HG02870 (cell line): ENCODE measurements around the gene KIF1A.

Experiments used
- ATAC-seq: cut with Tn5 transposase; IDR thresholded peaks from one replicate; pipeline ENCODE4 v1.9.1; 2021; ENCODE audit warnings: mild to moderate bottlenecking, moderate library complexity; ENCODE audit not compliant: unreplicated experiment

The KIF1A gene

DNA sequence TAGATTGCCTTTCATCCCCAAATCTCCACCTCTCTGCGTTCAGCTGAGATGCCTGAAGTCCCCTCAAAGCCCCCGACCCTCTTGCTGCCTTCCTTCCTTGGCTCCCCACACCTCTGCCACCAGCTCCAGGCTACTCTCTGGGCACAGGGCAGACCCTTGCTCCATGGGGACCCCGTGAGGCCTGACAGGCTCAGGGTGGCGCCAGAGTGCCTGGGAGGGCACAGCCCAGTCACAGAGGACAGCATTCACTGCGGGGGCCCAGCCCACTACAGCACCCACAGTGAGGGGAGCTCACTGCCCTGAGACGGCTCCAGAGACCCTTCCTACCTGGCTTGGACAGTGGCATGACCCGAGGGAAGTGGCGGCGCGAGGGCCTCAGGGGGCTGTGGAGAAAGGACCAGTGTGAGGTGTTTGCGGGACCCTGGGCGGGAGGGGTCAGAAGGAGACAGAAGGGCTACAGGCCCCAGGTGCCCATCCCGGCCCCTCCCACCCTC is 77.4 kb downstream of the KIF1A start:
- ATAC-seq: no peak

DNA sequence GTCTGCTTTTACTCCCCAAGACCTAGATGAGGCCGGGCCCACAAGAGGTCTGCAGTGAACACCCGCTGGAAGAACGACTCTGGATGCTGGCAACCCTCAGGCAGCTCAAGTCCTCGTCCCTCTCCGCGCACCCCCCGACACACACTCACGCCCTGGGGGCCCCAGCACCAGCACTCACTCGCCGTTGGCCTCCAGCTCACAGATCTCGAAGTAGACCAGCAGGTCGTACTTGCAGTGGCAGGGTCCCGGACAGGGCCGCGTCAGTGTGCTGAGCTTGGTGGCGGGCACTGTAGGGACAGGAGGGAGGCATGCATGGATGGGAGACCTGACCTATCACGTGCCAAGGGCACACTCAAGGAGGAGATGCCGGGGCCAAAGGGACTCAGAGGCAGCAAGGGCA is 78.9 kb downstream of the KIF1A start:
- no peak for ATAC-seq

- ATAC-seq: no peak
Observed at GRCh38 chr2:240739797-240740196, 80.2 kb downstream of the KIF1A start.

- ATAC-seq: no peak
Observed at GRCh38 chr2:240737958-240738357, 82.1 kb downstream of the KIF1A start.

DNA sequence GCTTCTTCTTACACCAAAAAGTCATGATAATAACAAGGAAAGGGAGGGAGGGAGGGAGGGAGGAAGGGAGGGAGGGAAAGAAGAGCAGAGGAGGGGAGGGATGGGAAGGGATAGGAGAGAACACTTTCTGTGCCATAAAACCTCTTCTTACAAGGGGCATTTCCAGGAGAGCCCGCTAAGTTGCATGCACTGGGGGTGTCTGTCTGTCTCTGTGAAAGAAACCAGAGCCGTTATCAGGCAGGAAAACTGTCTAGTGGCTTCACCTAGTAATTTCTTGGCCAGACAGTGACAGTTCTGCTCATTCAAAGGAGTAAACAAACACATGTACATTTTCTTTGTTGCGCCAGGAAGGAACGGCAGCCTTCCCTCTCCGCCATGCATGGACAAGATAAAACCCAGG is 82.5 kb downstream of the KIF1A start:
- no peak for ATAC-seq

- ATAC-seq: no peak
Observed at GRCh38 chr2:240736281-240737250, 83.5 kb downstream of the KIF1A start.

DNA sequence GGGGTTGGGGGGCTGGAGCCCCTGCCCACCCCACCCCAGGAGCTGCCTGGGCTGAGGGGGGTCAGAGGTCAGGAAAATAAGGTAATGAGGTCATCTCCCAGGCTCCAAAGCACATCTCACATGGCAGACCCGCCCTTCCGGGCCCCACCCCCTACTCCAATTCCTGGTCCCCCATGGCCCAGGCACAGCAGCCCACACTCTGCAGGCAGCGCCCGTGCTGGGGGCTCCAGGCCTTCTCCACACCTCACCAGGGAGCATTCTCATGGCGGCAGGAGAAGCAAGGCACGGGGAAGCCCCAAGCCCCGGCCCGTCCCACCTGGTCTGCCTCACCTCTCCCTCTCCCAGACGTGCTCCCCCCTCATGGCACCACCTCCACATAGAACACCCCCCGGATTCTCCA is 84.5 kb downstream of the KIF1A start:
- no peak for ATAC-seq

- no peak for ATAC-seq
Observed at GRCh38 chr2:240734756-240735155, 85.3 kb downstream of the KIF1A start.

GRCh38 chr2:240733803-240734495 is 86.1 kb downstream of the KIF1A start:
- ATAC-seq: no peak

DNA sequence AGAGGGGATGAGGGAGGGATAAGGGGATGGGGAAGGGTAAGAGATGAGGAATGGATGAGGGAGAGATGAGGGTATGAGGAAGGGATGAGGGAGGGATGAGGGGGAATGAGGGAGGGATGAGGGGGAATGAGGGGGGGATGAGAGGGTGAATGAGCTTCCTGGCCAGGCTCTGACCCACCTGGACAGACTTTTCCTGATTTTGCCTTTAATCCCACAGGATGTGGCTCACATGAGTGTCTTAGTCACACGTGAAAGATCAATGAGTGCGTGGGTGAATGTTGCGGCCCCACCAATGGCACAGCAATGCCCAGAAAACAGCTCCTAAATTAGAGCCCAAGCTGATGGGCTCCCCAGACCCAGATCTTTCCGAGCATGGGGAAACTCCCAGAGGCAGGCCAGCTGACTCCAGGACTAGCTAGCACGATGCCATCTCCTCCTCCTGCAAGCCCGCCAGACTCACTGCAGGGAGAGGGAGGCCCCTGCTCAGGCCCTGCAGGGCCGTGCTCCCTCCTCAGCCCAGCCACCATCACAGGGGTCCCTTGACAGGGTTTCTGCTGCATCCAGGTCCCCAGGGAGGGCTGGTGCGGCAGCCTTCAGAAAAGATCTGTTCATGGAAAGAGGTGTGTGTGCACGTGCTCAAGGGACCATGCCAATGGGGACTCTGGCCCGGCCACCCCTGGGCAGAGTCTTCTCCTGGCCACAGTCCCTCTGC is 87.0 kb downstream of the KIF1A start:
- ATAC-seq: no peak

DNA sequence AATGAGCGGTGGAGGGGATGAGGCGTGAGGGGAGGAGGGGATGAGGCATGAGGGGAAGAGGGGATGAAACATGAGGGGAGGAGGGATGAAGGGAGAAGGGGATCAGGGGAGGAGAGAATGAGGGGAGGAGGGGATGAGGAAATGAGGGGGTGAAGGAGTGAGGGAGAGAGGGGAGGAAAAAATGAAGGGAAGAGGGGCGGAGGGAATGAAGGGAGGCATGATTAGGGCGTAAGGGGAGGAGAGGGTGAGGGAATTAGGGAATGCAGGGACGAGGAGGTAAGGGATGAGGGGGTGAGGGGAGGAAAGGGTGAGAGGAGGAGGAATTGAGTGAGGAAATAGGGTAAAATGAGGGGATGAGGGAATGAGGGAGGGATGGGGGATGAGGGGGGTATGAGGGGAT is 87.8 kb downstream of the KIF1A start:
- ATAC-seq: no peak

DNA sequence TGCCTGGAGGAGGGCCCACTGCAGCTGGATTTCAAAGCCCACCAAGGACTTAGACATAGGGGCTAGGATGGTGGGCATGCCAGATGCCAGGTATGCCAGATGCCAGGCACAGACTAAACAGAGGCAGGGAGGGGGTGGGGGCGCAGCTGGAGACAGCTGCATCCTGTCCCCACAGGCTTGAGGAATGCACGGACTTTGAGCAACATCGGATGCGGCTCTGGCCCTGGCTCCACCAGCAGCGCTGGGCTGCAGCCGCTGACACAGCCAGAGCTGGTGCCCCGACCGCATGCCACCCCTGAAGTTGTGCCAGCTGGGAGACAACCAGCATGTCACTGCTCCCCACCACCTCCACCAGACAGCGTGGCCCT is 88.9 kb downstream of the KIF1A start:
- no peak for ATAC-seq

GRCh38 chr2:240730501-240731177 is 89.4 kb downstream of the KIF1A start:
- ATAC-seq: no peak

- ATAC-seq: no peak
Observed at GRCh38 chr2:240728827-240729226, 91.2 kb downstream of the KIF1A start.

DNA sequence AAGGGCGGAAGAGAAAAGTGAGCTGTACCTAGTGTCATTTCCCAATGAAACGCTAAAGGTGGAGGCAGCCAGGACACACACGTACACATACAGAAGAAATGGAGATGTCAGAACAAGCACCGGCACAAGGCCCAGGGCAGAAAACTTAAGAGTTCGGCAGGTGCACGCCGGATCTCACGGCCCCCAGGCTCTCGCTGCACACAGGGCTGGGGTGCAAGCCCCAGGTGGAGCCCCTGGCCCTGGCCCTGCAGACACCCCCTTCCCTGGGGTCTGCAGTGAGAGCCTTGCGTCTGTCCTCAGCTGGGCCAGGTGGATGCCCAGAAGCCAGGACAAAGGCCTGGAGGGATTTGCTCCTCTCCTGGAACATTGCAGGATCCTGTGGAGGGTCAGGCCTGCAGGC is 91.7 kb downstream of the KIF1A start:
- ATAC-seq: no peak

- ATAC-seq: no peak
Observed at GRCh38 chr2:240727913-240728312, 92.1 kb downstream of the KIF1A start.

DNA sequence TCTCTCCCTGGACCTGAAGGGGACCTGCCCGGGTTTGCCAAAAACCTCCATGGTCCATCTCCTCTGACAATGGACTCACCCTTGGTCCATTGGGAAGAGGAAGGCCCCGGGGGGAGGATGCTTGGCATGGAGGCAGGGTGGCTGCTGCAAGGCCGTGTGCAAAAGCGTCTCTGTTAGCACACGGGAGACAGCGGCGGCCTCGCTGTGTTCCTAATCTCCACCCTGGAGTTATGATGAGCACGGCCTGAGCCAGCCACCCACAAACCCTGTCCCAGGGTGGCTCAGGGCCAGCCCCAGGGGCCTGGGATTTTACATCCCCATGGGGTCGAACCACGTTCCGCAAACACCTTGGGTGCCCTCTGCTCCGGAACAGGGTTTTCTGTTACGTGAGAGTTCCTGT is 92.6 kb downstream of the KIF1A start:
- no peak for ATAC-seq

DNA sequence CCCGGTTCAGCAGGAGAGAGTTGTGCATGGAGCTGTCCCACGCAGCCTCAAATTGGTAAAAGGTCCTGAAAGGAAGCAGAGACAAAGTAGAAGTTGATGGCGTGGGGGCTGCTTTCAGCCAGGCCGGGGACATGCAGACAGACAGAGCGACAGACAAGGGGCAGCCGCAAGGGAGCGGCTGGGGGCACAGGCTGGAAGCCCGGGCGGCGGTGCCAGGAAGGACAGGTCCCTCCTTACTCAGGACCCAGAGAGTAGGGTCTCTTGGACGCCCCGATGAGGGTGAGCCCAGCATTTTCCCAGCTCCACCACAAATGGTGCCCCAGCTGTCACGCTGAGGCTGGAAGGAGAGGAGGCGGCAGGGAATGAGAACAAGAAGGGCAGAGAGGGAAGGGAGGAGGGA is 93.1 kb downstream of the KIF1A start:
- no peak for ATAC-seq

- ATAC-seq: no peak
Observed at GRCh38 chr2:240725671-240726070, 94.3 kb downstream of the KIF1A start.

- ATAC-seq: no peak
Observed at GRCh38 chr2:240725266-240725665, 94.8 kb downstream of the KIF1A start.

- ATAC-seq: no peak
Observed at GRCh38 chr2:240724431-240724830, 95.6 kb downstream of the KIF1A start.
